Middle frontal gyrus (tissue), 1 donor: ENCODE measurements around the gene CACUL1.
"Not testable (repeated sequence)": the region's sequence is repeated elsewhere in the genome, so short reads cannot be mapped to it uniquely, and the experiment has no call there.

ENCODE experiments used
- DNase-seq: peaks from one replicate; pipeline ENCODE4 v3.0.0-alpha.2; 2015; ENCODE audit warnings: low spot score; ENCODE audit errors: extremely low spot score

CACUL1 gene

GRCh38 chr10:118768041-118768919 is 13.5 kb upstream of the CACUL1 start:
- DNase-seq = no peak

GRCh38 chr10:118767297-118768040 is 12.7 kb upstream of the CACUL1 start:
- no peak for DNase-seq

GRCh38 chr10:118764195-118764594 is 9.4 kb upstream of the CACUL1 start:
- DNase-seq = no peak

- no peak for DNase-seq
Measured at GRCh38 chr10:118763202-118763988, 8.6 kb upstream of the CACUL1 start.

GRCh38 chr10:118760265-118760664 is 5.5 kb upstream of the CACUL1 start:
- no peak for DNase-seq

- DNase-seq = no peak
Measured at GRCh38 chr10:118758449-118758848, 3.7 kb upstream of the CACUL1 start.

- DNase-seq = no peak
Measured at GRCh38 chr10:118754229-118754555, 578 bp downstream of the CACUL1 start.

- DNase-seq = no peak
Measured at GRCh38 chr10:118753331-118754228, 1.2 kb downstream of the CACUL1 start.

- no peak for DNase-seq
Measured at GRCh38 chr10:118752409-118752808, 2.4 kb downstream of the CACUL1 start.

- no peak for DNase-seq
Measured at GRCh38 chr10:118751265-118751664, 3.5 kb downstream of the CACUL1 start.

- no peak for DNase-seq
Measured at GRCh38 chr10:118748041-118748440, 6.7 kb downstream of the CACUL1 start.

- no peak for DNase-seq
Measured at GRCh38 chr10:118746246-118746645, 8.5 kb downstream of the CACUL1 start.

GRCh38 chr10:118745056-118745455 is 9.7 kb downstream of the CACUL1 start:
- DNase-seq = no peak

GRCh38 chr10:118744346-118744918 is 10.3 kb downstream of the CACUL1 start:
- DNase-seq = not testable (repeated sequence)

- DNase-seq = no peak
Measured at GRCh38 chr10:118742782-118743181, 12.0 kb downstream of the CACUL1 start.

- no peak for DNase-seq
Measured at GRCh38 chr10:118742032-118742431, 12.7 kb downstream of the CACUL1 start.

- DNase-seq = no peak
Measured at GRCh38 chr10:118738406-118738805, 16.4 kb downstream of the CACUL1 start.

- DNase-seq = no peak
Measured at GRCh38 chr10:118737603-118738302, 17.0 kb downstream of the CACUL1 start.

GRCh38 chr10:118735294-118735693 is 19.5 kb downstream of the CACUL1 start:
- no peak for DNase-seq

GRCh38 chr10:118734475-118734874 is 20.3 kb downstream of the CACUL1 start:
- no peak for DNase-seq
